Activated T-helper 2 cell treated with anti-CD3 and anti-CD28 coated beads, Interferon-gamma antibody, Interleukin-2, Interleukin-4, amounts not matched to agents 10 μg/mL and 5 μg/mL and 100 μg/mL, durations not matched to agents 14 hours and 24 hours and 36 hours (primary cell): ENCODE results near the gene ORC1. TPM values are rescaled to one million over a fixed set of nuclear protein-coding genes. Genes with fewer than 3 reads are reported as not detected.

Experiments used
- DNase-seq: peaks from one replicate; pipeline ENCODE4 v3.0.0; 2021; ENCODE audit warnings: low spot score
- H3K27ac Mint-ChIP-seq: one replicate; pipeline ENCODE4 v1.8.0; 2021; ENCODE audit warnings: mixed read lengths
- H3K27me3 Mint-ChIP-seq: one replicate; pipeline ENCODE4 v1.8.0; 2021; ENCODE audit warnings: low read depth, mixed read lengths
- H3K36me3 Mint-ChIP-seq: one replicate; pipeline ENCODE4 v1.8.0; 2021; ENCODE audit warnings: low read depth, mixed read lengths
- H3K4me1 Mint-ChIP-seq: one replicate; pipeline ENCODE4 v1.8.0; 2021; ENCODE audit warnings: low read depth, mixed read lengths
- H3K4me3 Mint-ChIP-seq: one replicate; pipeline ENCODE4 v1.8.0; 2021; ENCODE audit warnings: low read depth, mild to moderate bottlenecking, moderate library complexity, mixed read lengths
- H3K9me3 Mint-ChIP-seq: one replicate; pipeline ENCODE4 v1.8.0; 2021; ENCODE audit warnings: mixed read lengths
- intact Hi-C: fragments of 100-400 bp; cut with micrococcal nuclease; formaldehyde crosslinking; loops from one replicate; pipeline ENCODE4 v1.15.1; 2023
- total RNA-seq: library from RNA; stranded (reverse); gene quantifications from 2 replicates; pipeline ENCODE4 v1.2.3, GENCODE V29; 2022

The ORC1 gene
- total RNA-seq, 1 donor from 2014 or later, result 36.2 TPM

GRCh38 chr1:52368383-52369172, 35.6 kb downstream of the ORC1 start:
- H3K4me3 Mint-ChIP-seq, result peak overlapping the region; percentile 55
- H3K4me1 Mint-ChIP-seq, result peaks cover 27% of the 10 kb centered on the region
- no peaks in the 10 kb centered on the region for H3K9me3 Mint-ChIP-seq
- H3K27ac Mint-ChIP-seq, result no peak overlapping the region
- no peaks in the 10 kb centered on the region for H3K27me3 Mint-ChIP-seq
- H3K36me3 Mint-ChIP-seq, result peaks cover 37% of the 10 kb centered on the region
- intact Hi-C loops, result loop anchor here (5.0 to 10.0 kb wide), 3 partner anchors 224 to 329 kb away; partner anchors contain the start of genes BTF3L4, COA7, TXNDC12 and ZFYVE9
- DNase-seq, result peak; percentile 66

- intact Hi-C loops, result loop anchor here (1.0 to 10.0 kb wide), 5 partner anchors 38 to 330 kb away; partner anchors contain the start of genes BTF3L4, COA7, ORC1 and PRPF38A
- H3K4me1 Mint-ChIP-seq, result peaks cover 31% of the 10 kb centered on the region
- DNase-seq, result no peak
- peak overlapping the region; percentile 41 for H3K4me3 Mint-ChIP-seq
- H3K36me3 Mint-ChIP-seq, result peaks cover 33% of the 10 kb centered on the region
- no peaks in the 10 kb centered on the region for H3K27me3 Mint-ChIP-seq
- H3K9me3 Mint-ChIP-seq, result no peaks in the 10 kb centered on the region
- H3K27ac Mint-ChIP-seq, result no peak overlapping the region
These were observed 37.0 kb downstream of the ORC1 start for GRCh38 chr1:52367272-52367671.

- peaks cover 38% of the 10 kb centered on the region for H3K36me3 Mint-ChIP-seq
- H3K27ac Mint-ChIP-seq, result peak overlapping the region; percentile 60
- intact Hi-C loops, result loop anchor here (2.0 to 10.0 kb wide), 4 partner anchors 38 to 331 kb away; partner anchors contain the start of genes BTF3L4, COA7, ORC1 and PRPF38A
- no peaks in the 10 kb centered on the region for H3K9me3 Mint-ChIP-seq
- no peaks in the 10 kb centered on the region for H3K27me3 Mint-ChIP-seq
- H3K4me1 Mint-ChIP-seq, result peaks cover 34% of the 10 kb centered on the region
- peak overlapping the region; percentile 74 for H3K4me3 Mint-ChIP-seq
- no peak for DNase-seq
These were observed 37.8 kb downstream of the ORC1 start for GRCh38 chr1:52366517-52366827.

- Mint-ChIP-seq H3K4me1 (peaks cover 34% of the 10 kb centered on the region), H3K4me3 (peak within 1 kb of the TSS; percentile 94), H3K36me3 (peaks cover 40% of the 10 kb centered on the region), H3K27ac (peak within 1 kb of the TSS; percentile 93), H3K9me3 (no peaks in the 10 kb centered on the region), H3K27me3 (no peaks in the 10 kb centered on the region)
- intact Hi-C loops, result loop anchor here (2.0 to 10.0 kb wide), 4 partner anchors 39 to 331 kb away; partner anchors contain the start of genes BTF3L4, COA7, ORC1 and PRPF38A
- peak; percentile 100 for DNase-seq
These were observed 38.3 kb downstream of the ORC1 start, which contains the start of gene CC2D1B for GRCh38 chr1:52365746-52366516. Gene CC2D1B (minus strand): TSS chr1:52366205. CDS start chr1:52364620, 1,585 bp downstream.

- intact Hi-C loops, result loop anchor here (5.0 to 10.0 kb wide), 3 partner anchors 220 to 332 kb away; partner anchors contain the start of genes BTF3L4, COA7, TXNDC12 and ZFYVE9
- no peaks in the 10 kb centered on the region for H3K27me3 Mint-ChIP-seq
- no peak for DNase-seq
- H3K36me3 Mint-ChIP-seq, result peaks cover 45% of the 10 kb centered on the region
- peak overlapping the region; percentile 94 for H3K4me3 Mint-ChIP-seq
- peaks cover 34% of the 10 kb centered on the region for H3K4me1 Mint-ChIP-seq
- peak overlapping the region; percentile 93 for H3K27ac Mint-ChIP-seq
- H3K9me3 Mint-ChIP-seq, result no peaks in the 10 kb centered on the region
These were observed 39.0 kb downstream of the ORC1 start for GRCh38 chr1:52365071-52365745.

- intact Hi-C loops, result loop anchor here (10.0 kb wide), 1 partner anchor 220 kb away; the partner anchor contains the start of gene ZFYVE9
These were observed 39.9 kb downstream of the ORC1 start for GRCh38 chr1:52364235-52364839.

GRCh38 chr1:52360595-52360968, 43.6 kb downstream of the ORC1 start:
- no peaks in the 10 kb centered on the region for H3K9me3 Mint-ChIP-seq
- intact Hi-C loops, result loop anchor here (10.0 kb wide), 1 partner anchor 216 kb away; the partner anchor contains the start of gene ZFYVE9
- H3K36me3 Mint-ChIP-seq, result peaks cover 84% of the 10 kb centered on the region
- H3K4me1 Mint-ChIP-seq, result peaks cover 19% of the 10 kb centered on the region
- no peak for DNase-seq
- no peaks in the 10 kb centered on the region for H3K27me3 Mint-ChIP-seq
- H3K27ac Mint-ChIP-seq, result no peak overlapping the region
- no peak overlapping the region for H3K4me3 Mint-ChIP-seq

More at GRCh38 chr1:52364235-52364839, 39.9 kb downstream of the ORC1 start:
- Mint-ChIP-seq H3K36me3 (peaks cover 50% of the 10 kb centered on the region), H3K9me3 (no peaks in the 10 kb centered on the region), H3K4me1 (peaks cover 34% of the 10 kb centered on the region), H3K27ac (peak overlapping the region; percentile 67), H3K27me3 (no peaks in the 10 kb centered on the region), H3K4me3 (peak overlapping the region; percentile 94)
- DNase-seq, result no peak

GRCh38 chr1:52359676-52360594, 44.3 kb downstream of the ORC1 start:
- H3K9me3 Mint-ChIP-seq, result no peaks in the 10 kb centered on the region
- intact Hi-C loops, result loop anchor here (10.0 kb wide), 1 partner anchor 215 kb away; the partner anchor contains the start of gene ZFYVE9
- peaks cover 16% of the 10 kb centered on the region for H3K4me1 Mint-ChIP-seq
- peaks cover 85% of the 10 kb centered on the region for H3K36me3 Mint-ChIP-seq
- DNase-seq, result no peak
- no peaks in the 10 kb centered on the region for H3K27me3 Mint-ChIP-seq
- no peak overlapping the region for H3K4me3 Mint-ChIP-seq
- no peak overlapping the region for H3K27ac Mint-ChIP-seq

- Mint-ChIP-seq H3K4me1 (peaks cover 8% of the 10 kb centered on the region), H3K4me3 (no peak overlapping the region), H3K27me3 (no peaks in the 10 kb centered on the region), H3K9me3 (no peaks in the 10 kb centered on the region), H3K27ac (no peak overlapping the region), H3K36me3 (peaks cover 88% of the 10 kb centered on the region)
- no peak for DNase-seq
- intact Hi-C loops, result no loop called here
These were observed 45.2 kb downstream of the ORC1 start for GRCh38 chr1:52358851-52359497.

GRCh38 chr1:52357397-52357796, 46.8 kb downstream of the ORC1 start:
- H3K27me3 Mint-ChIP-seq, result no peaks in the 10 kb centered on the region
- H3K27ac Mint-ChIP-seq, result no peak overlapping the region
- H3K9me3 Mint-ChIP-seq, result no peaks in the 10 kb centered on the region
- H3K4me1 Mint-ChIP-seq, result peaks cover 2% of the 10 kb centered on the region
- intact Hi-C loops, result no loop called here
- H3K36me3 Mint-ChIP-seq, result peaks cover 93% of the 10 kb centered on the region
- no peak for DNase-seq
- H3K4me3 Mint-ChIP-seq, result no peak overlapping the region

GRCh38 chr1:52356818-52357355, 47.3 kb downstream of the ORC1 start:
- H3K9me3 Mint-ChIP-seq, result no peaks in the 10 kb centered on the region
- intact Hi-C loops, result no loop called here
- no peak overlapping the region for H3K4me3 Mint-ChIP-seq
- DNase-seq, result no peak
- H3K27ac Mint-ChIP-seq, result no peak overlapping the region
- peaks cover 88% of the 10 kb centered on the region for H3K36me3 Mint-ChIP-seq
- peaks cover 2% of the 10 kb centered on the region for H3K4me1 Mint-ChIP-seq
- H3K27me3 Mint-ChIP-seq, result no peaks in the 10 kb centered on the region
